Right lobe of liver (tissue), 6 donors: ENCODE data around the gene IL3. TPM values are rescaled to one million over a fixed set of nuclear protein-coding genes. Genes with fewer than 3 reads are reported as not detected.

ENCODE experiments used
- ATAC-seq, 4 donors: fragments of 200-7000 bp; cut with Tn5 transposase; one replicate each; pipeline ENCODE4 v1.9.1; 2020; ENCODE audit warnings: mild to moderate bottlenecking in 4 of 4, moderate library complexity in 4 of 4
- DNase-seq, 3 donors: peaks; one replicate each; pipeline ENCODE4 v3.0.0-alpha.2; 2020
- H3K27ac ChIP-seq, 3 donors: fragments of 200-600 bp; one replicate each; pipeline ENCODE4 v1.8.0; 2022
- H3K27me3 ChIP-seq, 2 donors: fragments of 200-600 bp; one replicate each; pipeline ENCODE4 v1.8.0; 2022
- H3K36me3 ChIP-seq, 4 donors: fragments of 200-600 bp; sonication (generic) in 1 of 4; one replicate each; pipeline versions ENCODE4 v1.5.1 to v1.8.0; 2017 to 2022; ENCODE audit warnings: control low read depth in 1 of 4
- H3K4me1 ChIP-seq, 4 donors: fragments of 200-600 bp; sonication (generic) in 1 of 4; one replicate each; pipeline versions ENCODE4 v1.5.1 to v1.8.0; 2017 to 2022; ENCODE audit warnings: control low read depth in 1 of 4
- H3K4me3 ChIP-seq, 3 donors: fragments of 200-600 bp; one replicate each; pipeline ENCODE4 v1.8.0; 2022
- H3K9me3 ChIP-seq, 4 donors: fragments of 200-600 bp; sonication (generic) in 1 of 4; one replicate each; pipeline versions ENCODE4 v1.5.1 to v1.8.0; 2017 to 2022; ENCODE audit warnings: control low read depth in 1 of 4
- POLR2A ChIP-seq: fragments of 450-650 bp; IDR thresholded peaks from one replicate; pipeline ENCODE4 v1.6.1; 2017; ENCODE audit warnings: antibody characterized with exemption, mild to moderate bottlenecking
- WGBS: methylation state at CpG from one replicate; pipeline ENCODE4 v1.1.6; 2018; ENCODE audit warnings: low coverage, low lambda C conversion rate; ENCODE audit not compliant: insufficient coverage; ENCODE audit errors: missing lambda C conversion rate; 5-methylcytosine and 5-hydroxymethylcytosine counted together
- intact Hi-C, 2 donors: fragments of 100-400 bp; cut with DNase I; formaldehyde crosslinking; loops; one replicate each; pipeline versions ENCODE4 v1.11.2 to v1.14.1; 2022
- total RNA-seq, 6 experiments: library from RNA; depleted of rRNA in 2 of 6; stranded (reverse); fragments of >200 nt in 2 of 6; fragmentation: NEBNext Ultra II Directional in 3 of 6; extraction: Animal tissue kit (Norgen Biotek cat#: 25700) in 3 of 6; gene quantifications; one replicate each; pipeline versions ENCODE4 v1.1.0 to v1.2.4, GENCODE V29; 2016 to 2023
- TF ChIP-seq, protein P1 (sequence below), 4 donors: fragments of 200-600 bp in 3 of 4; fragments of 450-650 bp in 1 of 4; IDR thresholded peaks; one replicate each; pipeline versions ENCODE4 v1.5.1 to v1.8.0; 2016 to 2022; ENCODE audit warnings: antibody characterized with exemption in 4 of 4, mild to moderate bottlenecking in 2 of 4
- donor health status: DM: no; HTN: yes; CAD: no.
- donor health status: DM: no; HTN: no; CAD: no.
- donor health status: DM: no; HTN: no; CAD: no.
- donor health status: DM: no; HTN: yes; CAD: no.
- donor health status: DM: no; HTN: yes; CAD: no.

Gene IL3
- total RNA-seq, 6 experiments from 2014 or later = not detected

DNA sequence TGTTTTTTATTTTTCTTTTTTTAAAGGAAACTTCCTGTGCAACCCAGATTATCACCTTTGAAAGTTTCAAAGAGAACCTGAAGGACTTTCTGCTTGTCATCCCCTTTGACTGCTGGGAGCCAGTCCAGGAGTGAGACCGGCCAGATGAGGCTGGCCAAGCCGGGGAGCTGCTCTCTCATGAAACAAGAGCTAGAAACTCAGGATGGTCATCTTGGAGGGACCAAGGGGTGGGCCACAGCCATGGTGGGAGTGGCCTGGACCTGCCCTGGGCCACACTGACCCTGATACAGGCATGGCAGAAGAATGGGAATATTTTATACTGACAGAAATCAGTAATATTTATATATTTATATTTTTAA is 15.2 kb downstream of the IL3 start:
- TF ChIP-seq, protein P1, sequence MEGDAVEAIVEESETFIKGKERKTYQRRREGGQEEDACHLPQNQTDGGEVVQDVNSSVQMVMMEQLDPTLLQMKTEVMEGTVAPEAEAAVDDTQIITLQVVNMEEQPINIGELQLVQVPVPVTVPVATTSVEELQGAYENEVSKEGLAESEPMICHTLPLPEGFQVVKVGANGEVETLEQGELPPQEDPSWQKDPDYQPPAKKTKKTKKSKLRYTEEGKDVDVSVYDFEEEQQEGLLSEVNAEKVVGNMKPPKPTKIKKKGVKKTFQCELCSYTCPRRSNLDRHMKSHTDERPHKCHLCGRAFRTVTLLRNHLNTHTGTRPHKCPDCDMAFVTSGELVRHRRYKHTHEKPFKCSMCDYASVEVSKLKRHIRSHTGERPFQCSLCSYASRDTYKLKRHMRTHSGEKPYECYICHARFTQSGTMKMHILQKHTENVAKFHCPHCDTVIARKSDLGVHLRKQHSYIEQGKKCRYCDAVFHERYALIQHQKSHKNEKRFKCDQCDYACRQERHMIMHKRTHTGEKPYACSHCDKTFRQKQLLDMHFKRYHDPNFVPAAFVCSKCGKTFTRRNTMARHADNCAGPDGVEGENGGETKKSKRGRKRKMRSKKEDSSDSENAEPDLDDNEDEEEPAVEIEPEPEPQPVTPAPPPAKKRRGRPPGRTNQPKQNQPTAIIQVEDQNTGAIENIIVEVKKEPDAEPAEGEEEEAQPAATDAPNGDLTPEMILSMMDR (IDR thresholded peaks at IDR 0.05) = no peak
- Histone ChIP-seq H3K27me3 (no peaks in the 10 kb centered on the region), H3K9me3 (no peaks in the 10 kb centered on the region), H3K4me3 (no peak overlapping the region), H3K4me1 (no peaks in the 10 kb centered on the region), H3K36me3 (no peaks in the 10 kb centered on the region), H3K27ac (no peak overlapping the region)
- intact Hi-C loops = no loop called here
- no peak for DNase-seq
- ATAC-seq = no peak
- WGBS = 95% methylated on average over 2 of the region's 2 CpGs

DNA sequence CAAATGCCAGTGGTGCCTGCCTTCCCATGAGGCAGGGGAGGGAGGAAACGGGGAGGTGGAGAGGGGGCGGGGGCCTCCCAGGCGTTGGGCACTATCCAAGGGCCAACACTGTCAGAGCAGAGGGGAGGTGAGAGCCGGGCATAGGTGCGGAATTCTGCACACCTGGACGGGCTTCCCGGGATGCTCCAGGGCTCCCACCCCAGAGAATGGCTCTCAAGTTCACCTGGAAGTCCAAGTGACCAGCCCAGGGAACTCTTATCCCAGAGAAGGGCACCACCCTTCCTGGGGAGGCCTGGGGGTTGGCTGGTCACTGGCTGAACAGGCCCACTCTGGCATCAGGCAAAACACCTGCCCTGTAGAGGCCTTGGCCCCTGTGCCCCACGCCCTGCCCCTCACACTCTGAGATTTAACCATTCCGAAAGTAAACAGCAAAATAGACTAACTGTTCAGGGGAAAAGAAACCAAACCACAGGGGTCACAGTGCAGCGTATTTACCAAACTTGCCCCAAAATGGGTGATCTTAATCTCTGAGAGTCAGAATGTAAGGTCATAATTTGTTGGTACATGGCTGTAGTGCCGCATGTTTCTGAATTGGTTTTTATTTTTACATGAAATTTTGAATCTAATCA is 15.9 kb downstream of the IL3 start:
- intact Hi-C loops = no loop called here
- no peak overlapping the region for H3K27ac ChIP-seq

DNA sequence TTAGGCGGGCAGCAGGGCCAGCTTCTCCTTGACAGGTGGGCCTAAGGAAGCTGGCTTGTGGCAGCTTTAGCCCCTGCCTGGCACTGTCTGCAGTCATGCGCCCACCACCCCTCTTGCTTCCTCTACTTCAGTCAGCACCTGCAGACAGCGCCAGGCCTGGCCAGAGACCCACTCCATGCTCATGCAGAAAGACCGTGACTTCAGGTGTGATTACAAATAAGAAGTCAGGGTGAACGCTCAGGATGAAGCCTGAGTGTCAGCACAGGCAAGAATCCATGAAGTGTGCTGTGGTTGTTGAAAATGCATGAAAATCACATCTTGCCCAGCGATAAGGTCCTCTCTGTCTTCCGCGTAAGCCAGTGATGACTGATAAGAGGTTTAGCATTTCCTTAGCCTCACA is 16.5 kb downstream of the IL3 start:
- intact Hi-C loops = no loop called here
- WGBS = 88% methylated on average over 5 of the region's 8 CpGs
- H3K4me3 ChIP-seq = no peak overlapping the region
- no peak overlapping the region for H3K27ac ChIP-seq
- DNase-seq = no peak
- no peaks in the 10 kb centered on the region for H3K27me3 ChIP-seq
- no peaks in the 10 kb centered on the region for H3K4me1 ChIP-seq
- TF ChIP-seq, protein P1 (IDR thresholded peaks at IDR 0.05) = no peak
- TF ChIP-seq POLR2A = no peak
- no peaks in the 10 kb centered on the region for H3K36me3 ChIP-seq
- ATAC-seq = no peak
- no peaks in the 10 kb centered on the region for H3K9me3 ChIP-seq

More for the DNA sequence above, 15.9 kb downstream of the IL3 start:
- Histone ChIP-seq H3K4me1 (no peaks in the 10 kb centered on the region), H3K9me3 (no peaks in the 10 kb centered on the region), H3K36me3 (no peaks in the 10 kb centered on the region), H3K4me3 (no peak overlapping the region), H3K27me3 (no peaks in the 10 kb centered on the region)
- DNase-seq = no peak
- no peak for TF ChIP-seq POLR2A
- TF ChIP-seq, protein P1 (IDR thresholded peaks at IDR 0.05) = no peak
- WGBS = 81% methylated on average over 3 of the region's 11 CpGs
- no peak for ATAC-seq

DNA sequence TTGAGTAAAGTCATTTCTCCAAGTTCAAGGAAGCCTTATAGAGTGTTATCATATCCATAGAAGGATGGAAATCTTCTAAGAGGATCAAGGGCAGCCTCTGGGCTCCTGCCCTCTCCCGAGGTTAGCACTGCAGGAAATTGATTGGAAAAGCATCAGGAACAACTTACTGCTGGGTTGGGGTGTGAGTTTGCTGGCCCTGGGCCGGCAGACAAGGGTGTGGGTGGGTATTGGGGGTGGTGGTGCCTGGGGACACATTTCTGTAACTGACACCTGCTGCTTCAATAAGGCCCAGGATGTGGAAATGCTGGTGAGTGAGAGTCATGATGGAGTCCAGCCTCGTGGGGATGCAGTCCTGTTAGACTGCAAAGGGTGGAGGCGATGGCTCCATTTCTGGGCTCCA is 18.6 kb downstream of the IL3 start:
- Histone ChIP-seq H3K27ac (no peak overlapping the region), H3K36me3 (no peaks in the 10 kb centered on the region), H3K9me3 (no peaks in the 10 kb centered on the region), H3K4me3 (no peak overlapping the region), H3K27me3 (no peaks in the 10 kb centered on the region), H3K4me1 (no peaks in the 10 kb centered on the region)
- intact Hi-C loops = no loop called here
- TF ChIP-seq, protein P1 (IDR thresholded peaks at IDR 0.05) = no peak
- TF ChIP-seq POLR2A = no peak
- DNase-seq (no peak), ATAC-seq (no peak)
- 25% methylated on average over 1 of the region's 4 CpGs for WGBS

DNA sequence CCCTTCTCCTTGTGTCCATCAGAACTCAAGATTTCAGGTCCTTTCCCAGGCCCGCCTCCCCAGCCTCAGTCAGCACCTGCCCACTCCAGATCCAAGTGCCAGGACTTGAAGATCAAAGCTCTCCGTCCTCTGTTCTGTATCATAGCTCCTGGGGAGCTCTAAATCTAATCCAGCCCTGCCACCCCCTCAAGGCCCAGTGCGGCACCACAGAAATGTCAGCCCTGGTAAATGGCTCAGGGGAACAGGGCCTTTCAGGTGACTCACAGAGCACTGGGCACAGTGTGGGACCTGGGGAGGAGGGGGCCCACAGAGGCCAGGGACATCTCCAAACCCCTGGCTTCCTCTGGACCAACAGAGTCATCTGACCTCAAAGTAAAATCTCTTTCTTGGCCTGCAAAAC is 19.2 kb downstream of the IL3 start:
- intact Hi-C loops = no loop called here
- TF ChIP-seq, protein P1 (IDR thresholded peaks at IDR 0.05) = no peak
- TF ChIP-seq POLR2A = no peak
- WGBS = 57% methylated on average over 1 of the region's 3 CpGs

More for the DNA sequence above, 19.2 kb downstream of the IL3 start:
- Histone ChIP-seq H3K27ac (no peak overlapping the region), H3K36me3 (no peaks in the 10 kb centered on the region), H3K4me1 (no peaks in the 10 kb centered on the region), H3K9me3 (no peaks in the 10 kb centered on the region), H3K27me3 (no peaks in the 10 kb centered on the region), H3K4me3 (no peak overlapping the region)
- no peak for ATAC-seq
- DNase-seq = no peak
